GM12892 (cell line): Measurements from ENCODE around the gene SOHLH1.

ENCODE experiments used
- POLR2A ChIP-seq: IDR thresholded peaks from 2 replicates; pipeline ENCODE4 v1.6.1; 2011; ENCODE audit warnings: low read depth, low read length, control low read depth
- POLR2AphosphoS5 ChIP-seq: IDR thresholded peaks from 2 replicates; pipeline ENCODE4 v1.6.1; 2011; ENCODE audit warnings: low read depth, low read length, control low read depth

GRCh38 chr9:135674977-135675376, 24.3 kb downstream of the SOHLH1 start:
- TF ChIP-seq POLR2A (no peak), POLR2AphosphoS5 (no peak)
